Karpas-422 (cell line): Measurements from ENCODE around the gene SCN8A. TPM values are rescaled to one million over a fixed set of nuclear protein-coding genes. Genes with fewer than 3 reads are reported as not detected.

ENCODE experiments used
- DNase-seq: peaks from one replicate; pipeline ENCODE4 v3.0.0-alpha.2; 2015
- H2AFZ ChIP-seq: fragments of 200-600 bp; sonication (generic); 2 replicates; pipeline ENCODE4 v1.6.1; 2014; ENCODE audit warnings: antibody characterized with exemption, low read length, mixed read lengths
- H3K27ac ChIP-seq: fragments of 200-600 bp; sonication (generic); 2 replicates; pipeline ENCODE4 v1.5.1; 2014; ENCODE audit warnings: mild to moderate bottlenecking, low read length, moderate library complexity
- H3K27me3 ChIP-seq: fragments of 200-600 bp; sonication (generic); 2 replicates; pipeline ENCODE4 v1.6.1; 2014; ENCODE audit warnings: low read length, mixed read lengths
- H3K36me3 ChIP-seq: fragments of 200-600 bp; sonication (generic); 2 replicates; pipeline ENCODE4 v1.6.1; 2014; ENCODE audit warnings: low read length, mixed read lengths; ENCODE audit not compliant: insufficient read depth
- H3K4me1 ChIP-seq: fragments of 200-600 bp; sonication (generic); 2 replicates; pipeline ENCODE4 v1.6.1; 2014; ENCODE audit warnings: mild to moderate bottlenecking, low read length, mixed read lengths
- H3K4me2 ChIP-seq: fragments of 200-600 bp; sonication (generic); 2 replicates; pipeline ENCODE4 v1.6.1; 2014; ENCODE audit warnings: low read length, low read depth, mild to moderate bottlenecking; ENCODE audit not compliant: poor library complexity, severe bottlenecking
- H3K4me3 ChIP-seq: fragments of 200-600 bp; sonication (generic); 2 replicates; pipeline ENCODE4 v1.5.1; 2014; ENCODE audit warnings: mild to moderate bottlenecking, antibody characterized with exemption, low read length, mixed read lengths
- H3K79me2 ChIP-seq: fragments of 200-600 bp; sonication (generic); 2 replicates; pipeline ENCODE4 v1.6.1; 2014; ENCODE audit warnings: mild to moderate bottlenecking, low read length, mixed read lengths
- H3K9ac ChIP-seq: fragments of 200-600 bp; sonication (generic); 2 replicates; pipeline ENCODE4 v1.6.0; 2014; ENCODE audit warnings: low read length
- H3K9me2 ChIP-seq: fragments of 200-600 bp; sonication (generic), shearing (Covaris generic); replicated peaks from 2 replicates; pipeline ENCODE4 v1.6.0; 2014; ENCODE audit warnings: mild to moderate bottlenecking, low read length, moderate library complexity; ENCODE audit not compliant: insufficient read depth
- H3K9me3 ChIP-seq: fragments of 300-700, 200-600 bp; sonication (generic); 2 replicates; pipeline ENCODE4 v1.6.1; 2014; ENCODE audit warnings: low read length, mixed read lengths
- H4K20me1 ChIP-seq: fragments of 200-600 bp; sonication (generic); 2 replicates; pipeline ENCODE4 v1.6.1; 2014; ENCODE audit warnings: mild to moderate bottlenecking, antibody characterized with exemption, low read length, low read depth; ENCODE audit not compliant: insufficient read depth
- total RNA-seq: library from RNA; depleted of rRNA; stranded (reverse); fragments of >200 nt; shearing (Covaris generic); gene quantifications from 2 replicates; pipeline ENCODE4 v1.2.3, GENCODE V29; 2014; ENCODE audit warnings: low replicate concordance

Gene SCN8A
- total RNA-seq, 1 experiment from 2014 or later: 0.11 TPM

DNA sequence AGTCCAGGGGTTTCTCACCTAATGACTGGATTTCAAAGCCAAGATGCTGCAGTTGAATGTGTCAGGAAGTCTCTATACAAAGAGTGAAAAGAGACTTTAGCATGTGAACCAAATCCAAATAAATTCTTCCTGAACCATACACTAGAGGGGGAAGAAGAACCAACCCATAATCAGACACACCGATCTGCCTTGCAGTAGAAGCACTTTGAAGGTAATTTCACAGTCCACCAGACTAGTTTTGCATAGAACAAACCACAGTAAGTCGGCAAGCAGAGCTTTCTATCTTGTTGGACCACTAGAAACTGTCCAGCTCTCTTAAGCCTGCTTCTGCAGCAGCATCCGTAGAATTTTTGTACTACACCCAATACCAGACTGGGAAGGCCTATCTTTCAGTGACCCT, 218.2 kb downstream of the SCN8A start:
- no peaks in the 10 kb centered on the region for H3K9me2 ChIP-seq
- H3K36me3 ChIP-seq: no peaks in the 10 kb centered on the region
- no peak overlapping the region for H3K4me2 ChIP-seq
- no peak overlapping the region for H3K27ac ChIP-seq
- H3K9ac ChIP-seq: no peak overlapping the region
- no peaks in the 10 kb centered on the region for H3K79me2 ChIP-seq
- H4K20me1 ChIP-seq: no peaks in the 10 kb centered on the region
- H2AFZ ChIP-seq: no peak overlapping the region
- no peaks in the 10 kb centered on the region for H3K9me3 ChIP-seq
- DNase-seq: peak; percentile 63
- no peak overlapping the region for H3K4me3 ChIP-seq
- peaks cover 7% of the 10 kb centered on the region for H3K4me1 ChIP-seq
- H3K27me3 ChIP-seq: no peaks in the 10 kb centered on the region

- Histone ChIP-seq H3K36me3 (no peaks in the 10 kb centered on the region), H3K79me2 (no peaks in the 10 kb centered on the region), H3K4me1 (peaks cover 7% of the 10 kb centered on the region), H3K4me3 (no peak overlapping the region), H2AFZ (no peak overlapping the region), H3K4me2 (no peak overlapping the region), H3K27me3 (no peaks in the 10 kb centered on the region), H3K9ac (no peak overlapping the region), H3K27ac (no peak overlapping the region), H3K9me3 (no peaks in the 10 kb centered on the region), H3K9me2 (no peaks in the 10 kb centered on the region), H4K20me1 (no peaks in the 10 kb centered on the region)
- DNase-seq: no peak
Measured at GRCh38 chr12:51811203-51812202, 220.5 kb downstream of the SCN8A start.

DNA sequence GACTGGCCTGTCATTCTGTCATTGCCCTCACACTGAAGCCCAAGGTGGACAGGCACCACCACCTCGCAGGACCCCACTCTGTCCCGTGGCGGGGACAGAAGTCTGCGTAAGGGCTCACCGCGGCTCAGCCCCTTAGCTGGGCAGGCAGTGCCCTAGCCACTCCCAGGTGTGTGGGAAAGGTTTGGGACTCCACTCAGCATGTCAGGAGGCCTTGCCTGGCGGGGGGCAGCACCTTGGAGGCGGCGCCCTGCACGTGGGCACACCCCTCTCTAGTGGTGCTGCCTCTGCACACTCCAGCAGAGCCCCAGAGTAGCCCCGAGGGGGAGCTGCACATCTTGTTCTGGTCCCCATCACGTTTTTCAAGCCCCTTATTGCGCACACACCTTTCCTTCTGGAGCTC, 221.8 kb downstream of the SCN8A start:
- Histone ChIP-seq H3K79me2 (no peaks in the 10 kb centered on the region), H3K4me2 (no peak overlapping the region), H3K27me3 (no peaks in the 10 kb centered on the region), H4K20me1 (no peaks in the 10 kb centered on the region), H3K4me1 (peaks cover 7% of the 10 kb centered on the region), H2AFZ (no peak overlapping the region), H3K4me3 (no peak overlapping the region), H3K9ac (no peak overlapping the region), H3K36me3 (no peaks in the 10 kb centered on the region), H3K9me2 (no peaks in the 10 kb centered on the region), H3K9me3 (no peaks in the 10 kb centered on the region), H3K27ac (no peak overlapping the region)
- no peak for DNase-seq

DNA sequence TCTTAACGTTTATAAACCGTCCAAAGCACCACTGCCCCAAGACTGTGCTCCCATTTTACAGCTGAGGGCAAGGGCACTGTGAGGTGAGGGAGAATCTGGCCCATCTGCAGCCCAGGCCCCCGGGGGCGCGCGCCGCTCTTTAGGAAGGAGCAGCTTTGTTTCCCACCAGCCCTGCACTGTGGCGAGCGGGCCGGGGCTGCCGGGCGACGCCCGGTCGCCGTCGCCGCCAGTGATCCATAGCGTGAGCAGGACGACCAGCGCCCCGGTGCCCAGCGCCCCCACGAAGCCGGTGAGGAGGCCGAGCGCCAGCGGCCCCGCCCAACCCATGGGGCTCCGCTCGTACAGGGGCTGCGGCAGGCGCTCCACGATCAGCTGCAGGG, 222.9 kb downstream of the SCN8A start:
- no peaks in the 10 kb centered on the region for H3K36me3 ChIP-seq
- no peak for DNase-seq
- no peak overlapping the region for H2AFZ ChIP-seq
- H3K79me2 ChIP-seq: no peaks in the 10 kb centered on the region
- no peak overlapping the region for H3K27ac ChIP-seq
- no peaks in the 10 kb centered on the region for H3K9me3 ChIP-seq
- no peak overlapping the region for H3K9ac ChIP-seq
- no peak overlapping the region for H3K4me2 ChIP-seq
- H3K4me3 ChIP-seq: no peak overlapping the region
- peaks cover 6% of the 10 kb centered on the region for H3K4me1 ChIP-seq
- no peaks in the 10 kb centered on the region for H4K20me1 ChIP-seq
- H3K9me2 ChIP-seq: no peaks in the 10 kb centered on the region
- H3K27me3 ChIP-seq: no peaks in the 10 kb centered on the region

DNA sequence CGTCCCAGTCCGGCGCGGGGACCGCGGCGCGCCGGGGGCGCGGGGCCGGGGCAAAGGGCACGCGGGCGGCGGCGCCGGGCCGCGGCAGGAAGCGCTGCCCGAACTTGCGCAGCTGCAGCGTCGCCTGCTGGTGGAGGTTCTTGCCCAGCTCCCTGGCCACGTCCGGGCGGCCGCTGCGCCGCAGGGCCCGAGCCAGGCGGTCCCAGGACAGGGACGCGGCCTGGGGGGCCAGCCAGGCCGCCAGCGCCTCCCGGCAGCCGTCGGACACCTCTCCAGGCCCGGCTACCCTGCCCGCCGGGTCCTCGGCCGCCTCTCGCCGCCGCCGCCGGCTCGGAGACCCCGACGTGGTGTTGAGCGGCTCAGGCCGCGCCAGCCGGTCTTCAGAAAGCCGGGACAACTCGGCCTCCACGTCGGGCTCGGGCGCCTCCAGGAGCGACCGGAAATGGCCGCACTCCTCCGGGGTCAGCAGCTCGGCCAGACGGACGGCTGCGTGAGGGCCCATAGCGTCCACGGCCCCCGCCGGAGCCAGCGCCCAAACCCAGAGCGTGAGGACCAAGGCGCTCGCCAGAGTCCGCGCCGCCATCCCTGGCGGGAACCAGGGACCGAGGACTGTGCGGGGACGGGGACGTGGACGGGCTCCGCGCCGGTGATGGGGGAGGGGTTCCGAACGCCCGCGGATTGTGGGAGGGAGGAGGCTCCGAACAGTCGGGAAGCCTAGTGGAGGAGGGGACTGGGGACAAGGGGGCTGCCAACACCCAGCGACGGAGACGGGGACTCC, 223.5 kb downstream of the SCN8A start:
- H3K27me3 ChIP-seq: no peaks in the 10 kb centered on the region
- no peak overlapping the region for H3K9ac ChIP-seq
- no peaks in the 10 kb centered on the region for H3K9me3 ChIP-seq
- no peak overlapping the region for H3K4me2 ChIP-seq
- no peaks in the 10 kb centered on the region for H3K4me1 ChIP-seq
- H3K4me3 ChIP-seq: no peak overlapping the region
- no peaks in the 10 kb centered on the region for H3K79me2 ChIP-seq
- no peaks in the 10 kb centered on the region for H3K36me3 ChIP-seq
- no peaks in the 10 kb centered on the region for H4K20me1 ChIP-seq
- DNase-seq: no peak
- no peak overlapping the region for H2AFZ ChIP-seq
- no peaks in the 10 kb centered on the region for H3K9me2 ChIP-seq
- no peak overlapping the region for H3K27ac ChIP-seq

DNA sequence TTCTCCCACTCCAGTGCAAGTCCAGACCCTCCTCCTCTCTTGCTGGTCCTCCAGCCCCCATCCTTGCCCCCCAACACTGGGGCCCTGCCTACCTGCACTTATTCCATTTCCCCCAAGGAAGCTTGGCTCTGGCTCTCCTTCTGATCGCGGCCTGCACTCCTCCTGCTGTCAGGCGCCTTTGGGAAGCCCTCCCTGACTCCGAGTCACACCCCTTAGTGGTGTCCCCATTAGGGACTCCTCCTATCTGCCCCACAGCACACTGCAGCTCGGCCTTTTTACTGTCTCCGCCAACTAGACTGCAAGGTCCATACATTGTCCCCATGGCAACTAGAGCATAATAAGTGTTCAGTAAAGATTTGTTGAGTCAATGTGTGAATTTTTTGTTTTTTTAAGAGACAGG, 224.5 kb downstream of the SCN8A start:
- Histone ChIP-seq H4K20me1 (no peaks in the 10 kb centered on the region), H3K4me1 (no peaks in the 10 kb centered on the region; the same call in 1 of the 2 replicates), H3K9me2 (no peaks in the 10 kb centered on the region), H3K4me2 (no peak overlapping the region), H3K27ac (no peak overlapping the region), H3K36me3 (no peaks in the 10 kb centered on the region), H3K27me3 (no peaks in the 10 kb centered on the region), H2AFZ (no peak overlapping the region), H3K9me3 (no peaks in the 10 kb centered on the region), H3K9ac (no peak overlapping the region), H3K4me3 (no peak overlapping the region), H3K79me2 (no peaks in the 10 kb centered on the region)
- no peak for DNase-seq

DNA sequence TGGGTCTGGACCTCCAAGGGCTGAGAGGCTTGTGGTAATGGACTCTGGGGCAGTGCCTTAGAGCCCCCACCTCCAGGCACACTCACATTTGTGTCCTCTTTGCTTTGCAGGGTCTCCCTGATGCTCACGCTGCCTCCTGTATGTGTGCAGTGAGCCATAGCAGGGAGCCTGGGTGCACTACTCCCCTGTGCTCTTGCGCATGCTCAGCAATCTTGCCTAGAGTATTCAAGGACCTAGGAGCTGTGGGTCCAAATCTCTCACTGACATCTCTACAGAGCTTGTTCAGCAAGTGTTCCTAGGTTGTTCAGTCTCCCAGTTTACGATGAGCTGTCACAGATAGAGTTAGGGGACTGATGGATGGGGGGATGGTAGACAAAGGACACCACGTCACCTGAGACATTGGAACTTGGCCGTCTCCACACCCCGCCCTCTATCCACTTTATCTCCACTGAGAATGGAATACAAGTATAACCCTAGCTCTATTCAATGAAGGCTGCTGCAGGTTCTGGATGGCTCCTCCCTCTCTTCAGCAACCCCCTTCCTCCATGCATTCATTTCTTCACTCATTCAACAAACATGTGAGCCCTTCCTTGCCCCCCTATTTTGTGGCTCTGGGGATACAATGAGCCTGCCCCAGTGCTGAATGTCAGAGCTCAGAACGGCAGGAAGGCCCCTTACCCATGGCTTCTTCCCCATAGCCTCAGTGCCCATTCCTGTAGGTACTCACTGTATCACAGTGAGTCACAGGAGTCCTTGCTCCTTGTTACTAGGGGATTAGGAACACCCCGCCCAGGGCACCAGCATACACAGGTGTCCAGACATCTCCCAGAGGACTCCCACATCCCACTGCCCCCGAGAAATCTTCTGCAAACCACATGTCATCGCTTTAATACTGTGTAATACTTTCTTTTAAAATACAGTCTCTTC, 226.3 kb downstream of the SCN8A start:
- Histone ChIP-seq H3K36me3 (no peaks in the 10 kb centered on the region), H3K9ac (no peak overlapping the region), H3K27ac (no peak overlapping the region), H3K27me3 (no peaks in the 10 kb centered on the region), H3K79me2 (no peaks in the 10 kb centered on the region), H3K9me3 (no peaks in the 10 kb centered on the region), H3K4me2 (no peak overlapping the region), H4K20me1 (no peaks in the 10 kb centered on the region), H3K4me1 (no peaks in the 10 kb centered on the region; the same call in 1 of the 2 replicates), H3K9me2 (no peaks in the 10 kb centered on the region), H2AFZ (no peak overlapping the region), H3K4me3 (no peak overlapping the region)
- DNase-seq: no peak
